DMS153 (cell line): ENCODE measurements around the gene LIX1L.

ENCODE experiments used
- DNase-seq: peaks from one replicate; lab custom pipeline; 2025; lab: John Stamatoyannopoulos, UW

LIX1L gene

DNA sequence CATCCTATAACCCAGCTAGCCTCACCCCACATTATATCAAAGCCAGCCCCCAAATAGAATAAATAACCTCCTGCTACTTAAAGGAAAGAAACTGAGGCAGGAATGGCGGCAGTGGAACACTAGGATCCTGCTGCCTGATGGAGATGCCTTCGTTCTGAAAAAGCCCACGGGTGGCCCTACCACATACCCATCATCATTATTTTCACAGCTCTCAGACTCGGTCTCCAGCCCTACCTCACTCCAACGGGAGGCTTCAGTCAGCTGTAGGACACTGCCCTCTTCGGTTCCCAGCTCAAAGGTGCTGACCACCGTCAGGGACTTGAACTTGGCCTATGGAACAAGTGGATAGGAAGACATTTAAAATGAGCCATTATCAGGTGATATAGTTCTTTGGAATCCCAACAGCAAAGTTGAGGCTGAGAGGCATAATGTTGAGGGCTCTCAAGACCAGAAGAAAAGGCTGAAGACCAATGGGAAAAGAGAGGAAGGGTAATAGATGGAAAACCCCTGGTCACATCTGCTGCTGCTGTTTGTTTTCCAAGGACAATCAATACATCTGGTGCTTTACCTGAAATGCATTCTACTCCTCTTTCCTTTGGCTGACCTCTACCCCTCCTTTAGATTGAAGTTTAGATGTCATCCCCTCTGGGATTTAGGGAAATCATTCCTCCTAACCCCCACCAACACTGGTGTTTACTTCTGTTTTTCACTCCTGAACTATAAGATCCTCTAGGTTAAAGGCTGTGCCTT, 64.3 kb downstream of the LIX1L start:
- DNase-seq = no peak

DNA sequence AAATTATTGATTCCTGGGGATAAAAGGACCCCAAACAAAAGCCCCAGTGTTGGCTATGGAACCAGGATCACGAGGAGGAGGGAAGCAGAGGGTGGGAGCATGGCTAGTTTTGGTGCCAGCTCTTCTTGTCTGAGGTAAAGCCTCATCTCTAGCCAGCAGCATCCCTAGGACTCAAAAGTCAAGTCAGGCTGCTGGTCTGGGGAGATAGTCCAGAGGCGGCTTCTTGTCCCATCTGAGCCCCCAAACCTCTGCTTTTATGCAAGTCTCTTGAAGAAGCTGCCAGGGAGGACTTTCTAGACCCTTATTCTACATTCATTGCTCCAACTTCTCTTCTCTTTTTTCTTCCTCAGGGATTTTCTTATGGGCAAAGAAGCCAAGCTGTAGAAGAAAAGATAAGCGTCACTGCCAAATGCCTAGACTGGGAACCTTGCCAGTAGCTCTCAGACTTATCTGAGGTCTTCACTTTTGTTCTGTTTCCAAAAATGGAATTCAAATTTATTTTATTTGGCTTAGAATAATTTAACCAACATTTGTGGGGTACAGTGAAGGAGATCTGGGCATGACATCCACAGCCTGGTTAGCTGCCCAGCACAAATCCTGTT, 65.2 kb downstream of the LIX1L start:
- no peak for DNase-seq

DNA sequence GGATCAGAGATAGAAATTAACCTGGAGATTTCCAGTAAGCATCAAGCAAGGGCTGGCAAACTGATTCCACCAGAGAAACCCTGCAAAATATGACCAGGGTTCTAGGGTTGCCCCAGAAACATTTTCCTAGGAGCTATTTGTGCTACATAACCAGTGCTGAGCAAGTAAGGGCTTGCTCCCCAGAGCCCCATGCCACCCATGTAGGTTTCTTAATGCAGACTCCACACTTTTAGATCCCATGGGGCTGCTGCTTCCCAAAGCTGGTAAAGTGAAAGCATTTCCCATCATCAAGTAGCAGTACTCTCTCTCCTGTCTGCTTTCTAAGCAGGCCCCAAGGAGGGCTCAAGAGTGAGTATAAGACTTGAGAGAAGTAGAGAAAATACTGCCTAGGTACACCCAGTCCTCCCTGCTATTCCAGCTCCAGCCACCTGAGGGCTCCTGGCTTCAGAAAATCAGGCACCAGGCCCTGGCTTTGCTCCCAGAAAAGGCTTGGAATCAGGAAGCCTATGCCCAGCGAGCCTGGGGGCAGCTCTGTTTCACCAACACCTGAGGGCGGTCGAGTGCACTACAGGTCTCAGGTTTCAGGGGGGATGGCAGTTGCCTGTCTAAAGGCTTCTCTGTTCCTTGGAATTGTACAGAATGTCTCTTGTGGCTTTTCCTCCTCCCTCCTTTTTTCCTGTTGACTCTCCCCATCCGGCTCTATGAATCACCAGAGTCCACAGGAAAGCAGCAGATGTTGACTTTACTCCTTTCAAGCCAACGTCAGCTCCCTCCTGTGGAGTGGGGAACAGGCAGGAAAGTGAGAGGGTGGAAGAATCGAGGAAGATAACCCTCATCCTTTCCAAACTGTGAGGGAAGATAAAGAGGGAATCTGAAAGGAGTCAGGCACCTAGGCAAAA, 66.0 kb downstream of the LIX1L start:
- peak; percentile 99 for DNase-seq

DNA sequence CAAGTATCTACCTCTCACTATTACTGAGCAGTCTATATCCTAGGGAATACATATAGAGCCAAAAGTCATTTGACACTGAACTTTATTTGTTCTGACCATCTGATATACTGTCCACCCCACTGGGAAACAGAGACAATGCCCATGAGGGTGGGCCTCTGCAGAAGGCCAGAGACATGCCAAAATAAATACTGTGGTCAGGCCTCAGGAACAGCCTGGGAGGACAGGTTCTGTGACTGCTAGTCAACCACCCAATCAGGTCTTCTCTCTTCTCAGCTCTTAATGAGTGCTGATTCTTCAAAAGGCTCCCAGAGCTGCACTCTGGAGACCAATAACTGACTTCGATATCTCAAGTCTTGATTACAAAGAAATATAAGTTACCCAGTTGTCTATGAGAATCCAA, 66.7 kb downstream of the LIX1L start:
- DNase-seq = peak; percentile 39

DNA sequence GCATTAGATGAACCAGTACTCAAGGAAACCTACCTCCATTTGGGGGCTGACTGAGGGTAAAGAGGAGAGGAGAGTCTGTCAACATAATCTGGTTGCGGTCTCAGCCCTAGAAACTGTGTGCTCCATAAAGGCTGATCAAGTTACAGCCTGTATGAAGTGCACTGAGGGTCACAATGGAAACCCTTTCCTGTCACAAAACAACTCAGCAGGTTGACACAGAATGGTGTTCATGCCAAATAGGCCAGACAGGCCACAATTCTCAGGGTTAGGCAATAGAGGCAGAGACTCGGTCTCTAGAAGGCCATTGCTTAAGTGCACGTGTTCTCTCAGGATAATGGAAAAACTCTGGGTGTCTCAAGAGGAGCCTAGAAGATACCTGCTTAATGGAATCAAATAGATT, 68.1 kb downstream of the LIX1L start:
- DNase-seq = peak; percentile 87

DNA sequence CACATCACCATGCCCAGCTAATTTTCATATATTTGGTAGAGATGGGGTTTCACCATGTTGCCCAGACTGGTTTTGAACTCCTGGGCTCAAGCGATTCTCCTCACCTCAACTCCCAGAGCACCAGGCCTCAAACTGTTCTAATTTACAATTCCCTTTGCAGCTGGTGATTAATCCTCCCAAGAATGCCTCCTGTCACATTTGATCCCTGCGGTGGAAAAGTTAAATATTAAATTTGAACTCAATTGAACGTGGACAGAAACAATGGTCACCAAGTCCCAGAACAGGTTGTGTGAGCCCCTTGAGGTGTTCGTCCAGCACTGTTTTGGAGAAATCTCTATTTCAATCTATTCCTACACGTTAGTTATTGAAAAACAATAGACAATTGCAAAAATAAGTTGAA, 70.2 kb downstream of the LIX1L start:
- DNase-seq = no peak

DNA sequence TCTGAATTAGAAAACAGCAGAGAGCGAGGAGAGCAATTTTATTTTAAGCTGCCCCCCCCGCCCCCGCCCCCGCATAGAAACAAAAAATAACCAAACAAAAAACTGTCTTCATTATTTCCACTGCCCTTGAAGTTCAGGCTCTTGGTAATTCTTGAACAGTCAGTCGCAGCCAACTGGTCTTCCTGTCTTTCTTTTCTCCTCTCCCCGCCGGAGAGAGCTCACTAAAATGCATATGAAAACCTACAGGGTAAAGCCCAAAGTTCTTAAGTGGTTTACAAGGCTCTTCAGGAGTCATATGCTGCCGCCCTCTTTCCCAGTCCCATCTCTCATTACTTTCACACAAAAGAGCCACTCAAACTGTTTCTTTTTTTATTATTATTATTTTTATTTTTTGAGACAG, 71.0 kb downstream of the LIX1L start:
- DNase-seq = no peak

DNA sequence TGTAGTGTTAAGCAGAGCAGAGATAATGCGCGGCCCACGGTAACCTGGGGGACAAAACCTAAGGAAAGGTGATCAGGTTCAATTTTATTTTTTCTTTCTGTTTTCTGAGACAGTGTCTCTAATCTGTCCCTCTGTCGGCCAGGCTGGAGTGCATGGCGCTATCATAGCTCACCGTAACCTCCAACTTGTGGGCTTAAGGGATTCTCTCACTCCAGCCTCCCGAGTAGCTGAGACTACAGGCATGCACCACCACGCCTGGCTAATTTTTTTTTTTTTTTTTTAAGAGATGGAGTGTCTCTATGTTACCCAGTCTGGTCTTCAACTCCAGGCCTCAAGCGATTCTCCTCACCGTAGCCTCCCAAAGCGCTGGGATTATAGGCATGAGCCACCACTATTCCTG, 71.4 kb downstream of the LIX1L start:
- DNase-seq = no peak

DNA sequence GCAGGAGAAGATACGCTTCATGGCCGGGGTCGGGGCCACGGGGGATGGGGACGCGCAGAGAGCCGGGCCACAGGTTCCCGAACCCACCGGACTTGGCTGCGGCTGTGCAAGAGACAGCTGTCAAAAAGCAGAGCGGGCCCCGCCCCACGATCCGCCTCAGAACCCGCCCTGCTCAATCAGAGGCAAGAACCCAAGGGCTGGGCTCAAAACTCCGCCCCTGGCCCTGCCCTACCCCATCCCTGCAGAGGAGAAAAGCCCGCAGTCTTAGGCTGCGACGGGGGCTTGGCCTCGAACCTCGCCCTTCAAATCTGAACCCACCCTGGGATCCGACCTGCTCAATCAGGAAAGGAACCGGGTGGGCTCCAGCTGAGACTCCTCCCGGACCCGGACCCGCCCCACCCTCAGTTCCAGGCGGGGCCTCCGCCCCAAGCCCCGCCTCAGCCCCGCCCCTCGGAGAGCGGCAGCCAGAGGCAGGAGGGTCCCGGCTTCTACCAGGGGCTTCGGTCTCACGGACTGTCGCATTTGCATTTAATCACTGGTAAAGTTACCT, 72.0 kb downstream of the LIX1L start, which contains the start of gene ANKRD35:
TSS of gene ANKRD35 (minus strand) at position 129 of the 550 bp plus-strand sequence. CDS start at position 21, 108 bp downstream.
- DNase-seq = peak; percentile 72

DNA sequence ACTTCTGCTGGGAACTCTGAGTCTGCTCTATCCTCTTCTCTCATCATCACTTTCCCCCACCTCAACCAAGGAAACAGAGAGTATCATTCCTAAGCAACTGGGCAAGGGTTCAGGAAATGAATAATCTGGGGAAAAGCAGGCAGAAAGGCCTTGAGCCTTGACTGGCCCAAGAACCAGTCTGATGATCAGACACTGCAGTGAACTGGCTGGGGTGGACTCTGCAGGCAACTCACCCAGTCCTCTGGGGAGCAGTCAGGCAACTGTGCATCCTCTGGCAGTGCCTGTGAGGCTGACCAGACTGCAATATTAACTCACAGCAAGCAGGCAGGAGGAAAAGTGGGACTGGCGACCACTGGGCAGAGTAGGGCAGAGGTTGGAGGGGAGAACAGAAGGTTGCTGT, 73.1 kb downstream of the LIX1L start:
- DNase-seq = no peak
